Stimulated activated CD8-positive, alpha-beta memory T cell treated with anti-CD3 and anti-CD28 coated beads, Interleukin-12 subunit alpha, Interleukin-12 subunit beta, amount 100 ng/mL, for 4 hours (primary cell): Measurements from ENCODE around the gene ING2.
"Not testable (repeated sequence)": the region's sequence is repeated elsewhere in the genome, so short reads cannot be mapped to it uniquely, and the experiment has no call there.

Experiments
- DNase-seq: peaks from one replicate; pipeline ENCODE4 v3.0.0-alpha.2; 2020; ENCODE audit warnings: low read depth

ING2 gene

GRCh38 chr4:183504930-183505610 is at the start of gene ING2:
Gene ING2, plus strand, starts transcription at chr4:183505058. Its CDS starts 138 bp downstream, at chr4:183505196.
- DNase-seq: no peak

- no peak for DNase-seq
These were observed 49.2 kb upstream of the ING2 start for GRCh38 chr4:183455431-183456195.

- no peak for DNase-seq
These were observed 46.9 kb upstream of the ING2 start for GRCh38 chr4:183458005-183458404.

- not testable (repeated sequence) for DNase-seq
These were observed 40.8 kb upstream of the ING2 start for GRCh38 chr4:183463903-183464619.

- DNase-seq: not testable (repeated sequence)
These were observed 39.0 kb upstream of the ING2 start for GRCh38 chr4:183465879-183466278.

GRCh38 chr4:183467246-183467645 is 37.6 kb upstream of the ING2 start:
- no peak for DNase-seq

GRCh38 chr4:183468210-183469095 is 36.4 kb upstream of the ING2 start:
- no peak for DNase-seq

- DNase-seq: no peak
These were observed 35.6 kb upstream of the ING2 start for GRCh38 chr4:183469285-183469684.

- no peak for DNase-seq
These were observed 34.9 kb upstream of the ING2 start for GRCh38 chr4:183469936-183470335.

GRCh38 chr4:183470821-183471220 is 34.0 kb upstream of the ING2 start:
- DNase-seq: no peak

GRCh38 chr4:183471946-183472708 is 32.7 kb upstream of the ING2 start:
- DNase-seq: peak; percentile 48

GRCh38 chr4:183478123-183478522 is 26.7 kb upstream of the ING2 start:
- DNase-seq: no peak

GRCh38 chr4:183478926-183479325 is 25.9 kb upstream of the ING2 start:
- no peak for DNase-seq

GRCh38 chr4:183482515-183483095 is 22.3 kb upstream of the ING2 start:
- not testable (repeated sequence) for DNase-seq

GRCh38 chr4:183483997-183484396 is 20.9 kb upstream of the ING2 start:
- DNase-seq: no peak

- DNase-seq: no peak
These were observed 19.3 kb upstream of the ING2 start for GRCh38 chr4:183485411-183486160.

GRCh38 chr4:183492791-183493222 is 12.1 kb upstream of the ING2 start:
- DNase-seq: no peak

GRCh38 chr4:183493246-183493645 is 11.6 kb upstream of the ING2 start:
- no peak for DNase-seq

GRCh38 chr4:183495184-183495583 is 9.7 kb upstream of the ING2 start:
- no peak for DNase-seq

GRCh38 chr4:183499389-183499788 is 5.5 kb upstream of the ING2 start:
- no peak for DNase-seq
